Measurements from ENCODE around the gene HRNR. TPM values are rescaled to one million over a fixed set of nuclear protein-coding genes. Genes with fewer than 3 reads are reported as not detected.
A peak's percentile ranks its signal among the peaks of the same experiment; 100 is the strongest.

HRNR gene
- total RNA-seq, 1 experiment from 2014 or later: not detected

DNA sequence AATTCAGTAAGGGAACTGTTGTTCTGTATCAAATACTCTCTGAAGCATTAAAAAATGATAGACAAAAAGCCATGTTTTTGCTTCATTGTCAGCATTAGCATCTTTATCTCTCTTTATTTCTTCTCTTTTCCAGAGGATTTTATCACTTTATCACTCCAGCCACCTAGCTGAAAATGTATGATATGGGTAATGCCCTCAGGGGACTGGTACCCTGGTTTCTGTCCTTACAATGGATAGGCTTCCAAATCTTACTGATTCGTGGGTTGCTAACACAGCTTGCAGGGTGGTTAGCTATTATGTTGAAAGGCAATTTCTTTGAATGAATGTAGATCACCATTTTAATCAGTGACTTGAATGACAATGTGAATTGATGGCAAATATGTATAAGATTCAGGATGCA is 23.3 kb upstream of the HRNR start:
- no peaks in the 10 kb centered on the region for H3K79me2 ChIP-seq (ENCODE audit: low read length)
- intact Hi-C loops (cut with micrococcal nuclease): no loop called here
- no peaks in the 10 kb centered on the region for H3K27me3 ChIP-seq (ENCODE audit: low read length)
- no peak overlapping the region for H3K9ac ChIP-seq (ENCODE audit: low read length)
- CTCF ChIA-PET: no interaction called here
- no peaks in the 10 kb centered on the region for H3K36me3 ChIP-seq (ENCODE audit: low read depth, low read length)
- no peaks in the 10 kb centered on the region; the same call in 1 of the 2 replicates for H3K9me2 ChIP-seq (replicated peaks; ENCODE audit: low read length)
- TF ChIP-seq, protein P1, sequence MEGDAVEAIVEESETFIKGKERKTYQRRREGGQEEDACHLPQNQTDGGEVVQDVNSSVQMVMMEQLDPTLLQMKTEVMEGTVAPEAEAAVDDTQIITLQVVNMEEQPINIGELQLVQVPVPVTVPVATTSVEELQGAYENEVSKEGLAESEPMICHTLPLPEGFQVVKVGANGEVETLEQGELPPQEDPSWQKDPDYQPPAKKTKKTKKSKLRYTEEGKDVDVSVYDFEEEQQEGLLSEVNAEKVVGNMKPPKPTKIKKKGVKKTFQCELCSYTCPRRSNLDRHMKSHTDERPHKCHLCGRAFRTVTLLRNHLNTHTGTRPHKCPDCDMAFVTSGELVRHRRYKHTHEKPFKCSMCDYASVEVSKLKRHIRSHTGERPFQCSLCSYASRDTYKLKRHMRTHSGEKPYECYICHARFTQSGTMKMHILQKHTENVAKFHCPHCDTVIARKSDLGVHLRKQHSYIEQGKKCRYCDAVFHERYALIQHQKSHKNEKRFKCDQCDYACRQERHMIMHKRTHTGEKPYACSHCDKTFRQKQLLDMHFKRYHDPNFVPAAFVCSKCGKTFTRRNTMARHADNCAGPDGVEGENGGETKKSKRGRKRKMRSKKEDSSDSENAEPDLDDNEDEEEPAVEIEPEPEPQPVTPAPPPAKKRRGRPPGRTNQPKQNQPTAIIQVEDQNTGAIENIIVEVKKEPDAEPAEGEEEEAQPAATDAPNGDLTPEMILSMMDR (conservative IDR thresholded peaks at IDR 0.05; ENCODE audit: low read depth, low read length): no peak
- TF ChIP-seq EZH2 (IDR thresholded peaks at IDR 0.05; ENCODE audit: low read length, unreplicated experiment) (no peak), EZH2phosphoT487 (IDR thresholded peaks at IDR 0.05; ENCODE audit: borderline replicate concordance, low read length) (no peak)
- no peak overlapping the region for H3K4me3 ChIP-seq (ENCODE audit: low read length)
- H3K9me3 ChIP-seq (ENCODE audit: low read length): no peaks in the 10 kb centered on the region
- DNase-seq (no peak), ATAC-seq (no peak)
- H3K27ac ChIP-seq (ENCODE audit: low read length): no peak overlapping the region
- H4K20me1 ChIP-seq (ENCODE audit: low read length): no peaks in the 10 kb centered on the region
- POLR2A ChIA-PET (ENCODE audit: unreplicated experiment): no interaction called here
- BruUV-seq (replicated peaks): no TSS peak
- no peak overlapping the region for H2AFZ ChIP-seq (ENCODE audit: low read length)
- H3K4me1 ChIP-seq (ENCODE audit: insufficient read depth, low read length): peaks cover 10% of the 10 kb centered on the region
- no peak overlapping the region for H3K4me2 ChIP-seq (ENCODE audit: low read length)
- H3F3A ChIP-seq (ENCODE audit: low read length, unreplicated experiment): no peaks in the 10 kb centered on the region

DNA sequence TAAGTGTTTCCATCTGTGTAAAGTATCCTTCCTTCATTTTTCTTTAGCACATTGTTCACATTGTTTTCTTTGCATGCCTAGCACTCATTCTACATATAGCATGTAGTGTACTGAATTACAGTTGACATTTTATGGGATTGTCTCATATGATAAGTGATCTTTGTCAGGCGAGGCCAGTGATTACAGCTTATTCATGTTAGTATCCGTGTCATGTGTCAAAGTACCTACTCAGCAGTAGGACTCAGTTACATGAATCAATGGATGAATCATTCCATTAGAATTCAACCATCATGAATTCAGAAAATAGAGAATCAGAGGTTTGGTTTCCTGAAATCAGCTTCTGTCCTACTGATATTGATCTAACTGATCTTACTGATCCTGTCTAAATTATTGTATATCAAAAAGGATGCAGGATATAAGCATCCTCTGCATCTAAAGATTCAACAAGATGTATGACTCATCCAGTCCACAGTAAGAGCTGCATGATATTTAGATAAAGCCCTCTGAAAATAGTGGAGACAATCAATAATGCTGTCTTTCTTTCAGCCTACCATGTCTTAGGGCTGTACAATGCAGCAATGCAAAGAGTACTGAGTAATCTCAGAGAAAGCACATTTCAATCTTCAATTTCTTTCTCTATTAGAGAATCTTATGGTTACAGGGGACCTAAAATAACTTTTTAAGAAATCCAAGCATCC is 20.7 kb upstream of the HRNR start:
- Histone ChIP-seq H3K4me1 (ENCODE audit: insufficient read depth, low read length) (peaks cover 10% of the 10 kb centered on the region), H3K9me2 (replicated peaks; ENCODE audit: low read length) (no peaks in the 10 kb centered on the region; the same call in 1 of the 2 replicates), H2AFZ (ENCODE audit: low read length) (no peak overlapping the region), H3K9me3 (ENCODE audit: low read length) (no peaks in the 10 kb centered on the region), H3K27me3 (ENCODE audit: low read length) (no peaks in the 10 kb centered on the region), H4K20me1 (ENCODE audit: low read length) (no peaks in the 10 kb centered on the region), H3K79me2 (ENCODE audit: low read length) (no peaks in the 10 kb centered on the region), H3K4me2 (ENCODE audit: low read length) (no peak overlapping the region), H3K9ac (ENCODE audit: low read length) (no peak overlapping the region), H3K4me3 (ENCODE audit: low read length) (no peak overlapping the region), H3K36me3 (ENCODE audit: low read depth, low read length) (no peaks in the 10 kb centered on the region), H3K27ac (ENCODE audit: low read length) (no peak overlapping the region), H3F3A (ENCODE audit: low read length, unreplicated experiment) (no peaks in the 10 kb centered on the region)
- ChIA-PET POLR2A (ENCODE audit: unreplicated experiment) (no interaction called here), CTCF (no interaction called here)
- TF ChIP-seq EZH2phosphoT487 (IDR thresholded peaks at IDR 0.05; ENCODE audit: borderline replicate concordance, low read length): no peak
- TF ChIP-seq EZH2 (IDR thresholded peaks at IDR 0.05; ENCODE audit: low read length, unreplicated experiment): no peak
- TF ChIP-seq, protein P1 (conservative IDR thresholded peaks at IDR 0.05; ENCODE audit: low read depth, low read length): no peak
- no TSS peak for BruUV-seq (replicated peaks)
- DNase-seq (peak; percentile 69), ATAC-seq (peak; percentile 81)
- intact Hi-C loops (cut with micrococcal nuclease): no loop called here

DNA sequence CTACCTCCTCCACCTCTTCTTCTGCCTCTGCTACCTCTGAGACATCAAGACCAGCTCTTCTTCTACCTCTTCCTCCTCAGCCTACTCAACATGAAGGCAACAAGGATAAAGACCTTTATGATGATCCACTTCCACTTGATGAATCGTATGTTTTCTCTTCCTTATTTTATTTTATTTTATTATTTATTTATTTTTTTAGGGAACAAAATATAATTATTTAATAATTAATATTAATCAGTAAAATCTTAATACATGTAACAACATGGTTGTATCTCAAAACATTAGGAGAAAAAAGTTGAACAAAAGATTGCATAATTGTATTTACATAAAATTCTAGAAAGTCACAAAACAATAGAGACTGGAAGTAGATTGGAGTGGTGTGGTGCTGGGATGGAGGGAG is 13.1 kb upstream of the HRNR start:
- intact Hi-C loops (cut with micrococcal nuclease): no loop called here
- no peak overlapping the region for H3K4me2 ChIP-seq (ENCODE audit: low read length)
- no peaks in the 10 kb centered on the region for H3F3A ChIP-seq (ENCODE audit: low read length, unreplicated experiment)
- no peaks in the 10 kb centered on the region for H3K9me2 ChIP-seq (replicated peaks; ENCODE audit: low read length)
- H3K79me2 ChIP-seq (ENCODE audit: low read length): no peaks in the 10 kb centered on the region
- H3K4me3 ChIP-seq (ENCODE audit: low read length): no peak overlapping the region
- 0 out of 2 replicates have a peak, but pooled peaks cover 4% of the 10 kb centered on the region for H3K27me3 ChIP-seq (ENCODE audit: low read length)
- no peaks in the 10 kb centered on the region for H3K9me3 ChIP-seq (ENCODE audit: low read length)
- ATAC-seq (no peak), DNase-seq (no peak)
- H3K4me1 ChIP-seq (ENCODE audit: insufficient read depth, low read length): no peaks in the 10 kb centered on the region
- no peak overlapping the region for H2AFZ ChIP-seq (ENCODE audit: low read length)
- no peak overlapping the region for H3K27ac ChIP-seq (ENCODE audit: low read length)
- CTCF ChIA-PET: no interaction called here
- no TSS peak for BruUV-seq (replicated peaks)
- no peaks in the 10 kb centered on the region for H3K36me3 ChIP-seq (ENCODE audit: low read depth, low read length)
- TF ChIP-seq, protein P1 (conservative IDR thresholded peaks at IDR 0.05; ENCODE audit: low read depth, low read length): no peak
- TF ChIP-seq EZH2 (IDR thresholded peaks at IDR 0.05; ENCODE audit: low read length, unreplicated experiment): no peak
- no peak for TF ChIP-seq EZH2phosphoT487 (IDR thresholded peaks at IDR 0.05; ENCODE audit: borderline replicate concordance, low read length)
- POLR2A ChIA-PET (ENCODE audit: unreplicated experiment): no interaction called here
- H3K9ac ChIP-seq (ENCODE audit: low read length): no peak overlapping the region
- H4K20me1 ChIP-seq (ENCODE audit: low read length): no peaks in the 10 kb centered on the region

All from PC-3 (cell line).